Left ventricle myocardium inferior (tissue), 1 donor: ENCODE data around the gene TDRD6. TPM values are rescaled to one million over a fixed set of nuclear protein-coding genes. Genes with fewer than 3 reads are reported as not detected.

Experiments used
- DNase-seq: peaks from one replicate; pipeline ENCODE4 v3.0.0-alpha.2; 2020
- H3K27ac ChIP-seq: fragments of 200-600 bp; replicated peaks from 2 replicates; pipeline ENCODE4 v1.8.0; 2021
- H3K27me3 ChIP-seq: fragments of 200-600 bp; 2 replicates; pipeline ENCODE4 v1.8.0; 2021; ENCODE audit warnings: low read depth
- H3K36me3 ChIP-seq: fragments of 200-600 bp; 2 replicates; pipeline ENCODE4 v1.8.0; 2021
- H3K4me1 ChIP-seq: fragments of 200-600 bp; 2 replicates; pipeline ENCODE4 v1.8.0; 2021
- H3K4me3 ChIP-seq: fragments of 200-600 bp; 2 replicates; pipeline ENCODE4 v1.8.0; 2021; ENCODE audit warnings: mild to moderate bottlenecking, moderate library complexity
- H3K9me3 ChIP-seq: fragments of 200-600 bp; replicated peaks from 2 replicates; pipeline ENCODE4 v1.8.0; 2021
- CTCF ChIP-seq: fragments of 200-600 bp; IDR thresholded peaks from 2 replicates; pipeline ENCODE4 v1.8.0; 2021; ENCODE audit warnings: antibody characterized with exemption, mild to moderate bottlenecking, borderline replicate concordance
- intact Hi-C: fragments of 100-400 bp; cut with micrococcal nuclease; formaldehyde crosslinking; loops from one replicate; pipeline ENCODE4 v1.11.0; 2022
- total RNA-seq: library from RNA; stranded (reverse); fragmentation: NEBNext Ultra II Directional; extraction: Animal tissue kit (Norgen Biotek cat#: 25700); gene quantifications from one replicate; pipeline ENCODE4 v1.2.1, GENCODE V29; 2021
- donor health status: DM: no; HTN: yes; CAD: no; lungs with severe emphysema.

The TDRD6 gene
- total RNA-seq, 1 donor from 2014 or later, result 0.36 TPM

- Histone ChIP-seq H3K27me3 (no peaks in the 10 kb centered on the region), H3K9me3 (no peaks in the 10 kb centered on the region), H3K4me3 (peak overlapping the region; percentile 92), H3K36me3 (peaks cover 12% of the 10 kb centered on the region), H3K27ac (peak overlapping the region; percentile 91), H3K4me1 (peaks cover 26% of the 10 kb centered on the region)
- intact Hi-C loops, result no loop called here
- TF ChIP-seq CTCF, result no peak
- no peak for DNase-seq
Measured at GRCh38 chr6:46653439-46654195, 34.1 kb upstream of the TDRD6 start.

- Histone ChIP-seq H3K36me3 (peaks cover 21% of the 10 kb centered on the region), H3K4me3 (no peak overlapping the region), H3K9me3 (no peaks in the 10 kb centered on the region), H3K4me1 (peaks cover 26% of the 10 kb centered on the region), H3K27ac (no peak overlapping the region), H3K27me3 (no peaks in the 10 kb centered on the region)
- TF ChIP-seq CTCF, result no peak
- DNase-seq, result no peak
- intact Hi-C loops, result no loop called here
Measured at GRCh38 chr6:46655803-46656202, 31.9 kb upstream of the TDRD6 start.

GRCh38 chr6:46657642-46658041 is 30.0 kb upstream of the TDRD6 start:
- H3K27me3 ChIP-seq, result no peaks in the 10 kb centered on the region
- TF ChIP-seq CTCF, result no peak
- no peak overlapping the region for H3K4me3 ChIP-seq
- no peak for DNase-seq
- no peaks in the 10 kb centered on the region for H3K9me3 ChIP-seq
- intact Hi-C loops, result no loop called here
- H3K4me1 ChIP-seq, result peaks cover 21% of the 10 kb centered on the region
- no peak overlapping the region for H3K27ac ChIP-seq
- peaks cover 26% of the 10 kb centered on the region for H3K36me3 ChIP-seq

- Histone ChIP-seq H3K4me3 (no peak overlapping the region), H3K27ac (no peak overlapping the region), H3K27me3 (no peaks in the 10 kb centered on the region), H3K36me3 (peaks cover 28% of the 10 kb centered on the region), H3K9me3 (no peaks in the 10 kb centered on the region), H3K4me1 (peaks cover 3% of the 10 kb centered on the region)
- no peak for DNase-seq
- no peak for TF ChIP-seq CTCF
- intact Hi-C loops, result no loop called here
Measured at GRCh38 chr6:46661483-46661882, 26.2 kb upstream of the TDRD6 start.

GRCh38 chr6:46667377-46667776 is 20.3 kb upstream of the TDRD6 start:
- H3K4me1 ChIP-seq, result no peaks in the 10 kb centered on the region
- TF ChIP-seq CTCF, result no peak
- no peak overlapping the region for H3K4me3 ChIP-seq
- no peaks in the 10 kb centered on the region for H3K9me3 ChIP-seq
- H3K27me3 ChIP-seq, result no peaks in the 10 kb centered on the region
- DNase-seq, result no peak
- peaks cover 50% of the 10 kb centered on the region for H3K36me3 ChIP-seq
- intact Hi-C loops, result no loop called here
- H3K27ac ChIP-seq, result no peak overlapping the region
